Stomach smooth muscle (tissue), 2 donors: ENCODE measurements around the gene TMEM109.

ENCODE experiments used
- H3K27ac ChIP-seq: one replicate; pipeline ENCODE4 v1.7.0; 2013; ENCODE audit warnings: mild to moderate bottlenecking, low read length, inconsistent platforms
- H3K27me3 ChIP-seq, 2 donors: one replicate each; pipeline ENCODE4 v1.7.0; 2013; ENCODE audit warnings: low read length in 2 of 2; ENCODE audit not compliant: insufficient read depth in 2 of 2, control insufficient read depth in 1 of 2
- H3K36me3 ChIP-seq, 2 donors: one replicate each; pipeline ENCODE4 v1.7.0; 2013; ENCODE audit warnings: low read length in 2 of 2; ENCODE audit not compliant: control insufficient read depth in 2 of 2, insufficient read depth in 2 of 2
- H3K4me1 ChIP-seq: one replicate; pipeline ENCODE4 v1.7.0; 2013; ENCODE audit warnings: low read length; ENCODE audit not compliant: control insufficient read depth, insufficient read depth
- H3K4me3 ChIP-seq, 2 donors: one replicate each; pipeline ENCODE4 v1.7.0; 2013; ENCODE audit warnings: low read length in 2 of 2
- H3K9ac ChIP-seq, 2 donors: one replicate each; pipeline ENCODE4 v1.7.0; 2013; ENCODE audit warnings: low read length in 2 of 2, mild to moderate bottlenecking in 1 of 2
- H3K9me3 ChIP-seq, 2 donors: one replicate each; pipeline ENCODE4 v1.7.0; 2013; ENCODE audit warnings: low read length in 2 of 2; ENCODE audit not compliant: control insufficient read depth in 2 of 2
- donor health status: healthy.
- donor health status: Pancreatic carcinoma.

TMEM109 gene

GRCh38 chr11:60953781-60954180 lies 39.8 kb downstream of the TMEM109 start:
- H3K9me3 ChIP-seq, result no peaks in the 10 kb centered on the region
- H3K9ac ChIP-seq, result no peak overlapping the region
- H3K27me3 ChIP-seq, result no peaks in the 10 kb centered on the region
- H3K36me3 ChIP-seq, result no peaks in the 10 kb centered on the region
- no peak overlapping the region for H3K4me3 ChIP-seq
- H3K4me1 ChIP-seq, result peaks cover 25% of the 10 kb centered on the region
- no peak overlapping the region for H3K27ac ChIP-seq

DNA sequence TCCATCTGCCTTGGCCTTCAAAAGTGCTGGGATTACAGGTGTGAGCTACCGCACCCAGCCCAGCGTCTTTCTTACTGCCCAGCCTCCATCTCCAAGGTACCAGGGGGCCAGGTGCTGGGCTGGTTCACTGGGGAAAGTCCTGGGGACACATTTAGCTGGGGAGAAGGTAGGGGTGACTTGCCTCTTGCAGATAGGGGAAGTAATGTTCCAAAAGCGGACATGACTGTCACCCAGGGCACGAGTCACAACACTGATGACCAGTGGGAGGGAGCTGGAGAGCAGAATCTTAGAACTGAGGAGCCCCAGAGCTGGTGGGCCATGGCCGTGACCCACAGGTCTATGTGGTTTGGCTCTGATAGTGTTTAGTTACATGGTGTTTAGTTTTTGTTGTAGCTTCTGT lies 40.5 kb downstream of the TMEM109 start:
- H3K9me3 ChIP-seq, result no peaks in the 10 kb centered on the region
- no peak overlapping the region for H3K4me3 ChIP-seq
- no peak overlapping the region for H3K27ac ChIP-seq
- H3K27me3 ChIP-seq, result no peaks in the 10 kb centered on the region
- H3K4me1 ChIP-seq, result peaks cover 25% of the 10 kb centered on the region
- H3K9ac ChIP-seq, result no peak overlapping the region
- no peaks in the 10 kb centered on the region for H3K36me3 ChIP-seq

- peaks cover 0 to 2% of the 10 kb centered on the region in 2 donors for H3K27me3 ChIP-seq
- no peak overlapping the region for H3K9ac ChIP-seq
- no peak overlapping the region for H3K4me3 ChIP-seq
- H3K4me1 ChIP-seq, result peaks cover 21% of the 10 kb centered on the region
- no peak overlapping the region for H3K27ac ChIP-seq
- H3K9me3 ChIP-seq, result no peaks in the 10 kb centered on the region
- no peaks in the 10 kb centered on the region for H3K36me3 ChIP-seq
Observed at GRCh38 chr11:60955571-60955970, 41.6 kb downstream of the TMEM109 start.

DNA sequence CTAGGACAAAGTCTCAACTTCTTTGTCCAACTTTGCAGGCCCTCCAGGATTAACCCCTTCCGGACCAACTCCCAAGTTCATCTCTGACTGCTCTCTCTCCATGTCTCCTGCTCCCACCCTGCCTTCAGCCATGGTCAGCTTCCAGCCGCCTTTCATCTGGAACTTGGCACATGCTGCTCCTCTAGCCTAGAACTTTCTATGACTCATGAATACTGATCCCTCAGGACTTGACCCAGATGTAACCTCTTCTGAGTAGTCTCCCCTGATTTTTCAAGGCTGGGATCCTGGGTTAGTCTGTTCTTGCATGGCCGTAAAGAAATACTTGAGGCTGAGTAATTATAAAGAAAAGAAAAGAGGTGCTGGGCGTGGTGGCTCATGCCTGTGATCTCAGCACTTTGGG lies 43.2 kb downstream of the TMEM109 start:
- H3K9me3 ChIP-seq, result no peaks in the 10 kb centered on the region
- no peak overlapping the region for H3K4me3 ChIP-seq
- H3K27ac ChIP-seq, result no peak overlapping the region
- no peak overlapping the region for H3K9ac ChIP-seq
- H3K36me3 ChIP-seq, result no peaks in the 10 kb centered on the region
- H3K4me1 ChIP-seq, result peaks cover 9% of the 10 kb centered on the region
- H3K27me3 ChIP-seq, result peaks cover 0 to 2% of the 10 kb centered on the region in 2 donors

DNA sequence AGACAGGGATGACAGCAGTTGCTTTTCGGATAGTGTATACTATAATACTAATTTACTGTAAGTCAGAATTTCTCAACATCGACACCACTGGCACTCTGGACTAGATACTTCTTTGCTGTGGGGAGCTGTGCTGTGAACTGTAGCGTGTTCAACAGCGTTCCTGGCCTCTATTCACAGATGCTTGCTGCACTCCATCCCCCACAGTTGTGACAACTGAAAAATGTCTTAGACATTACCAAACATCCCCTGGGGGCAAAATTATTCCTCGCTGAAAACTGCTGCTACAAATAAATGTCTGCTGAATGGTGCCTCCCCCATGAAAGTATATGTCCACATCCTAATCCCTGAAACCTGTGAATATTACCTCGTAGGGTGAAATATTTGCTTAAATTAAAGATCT lies 45.5 kb downstream of the TMEM109 start:
- H3K4me3 ChIP-seq, result no peak overlapping the region
- H3K9me3 ChIP-seq, result no peaks in the 10 kb centered on the region
- peaks cover 3% of the 10 kb centered on the region for H3K4me1 ChIP-seq
- H3K27me3 ChIP-seq, result peaks cover 0 to 2% of the 10 kb centered on the region in 2 donors
- H3K9ac ChIP-seq, result no peak overlapping the region
- no peaks in the 10 kb centered on the region for H3K36me3 ChIP-seq
- H3K27ac ChIP-seq, result no peak overlapping the region

- Histone ChIP-seq H3K27me3 (peaks cover 0 to 2% of the 10 kb centered on the region in 2 donors), H3K4me1 (peaks cover 3% of the 10 kb centered on the region), H3K27ac (no peak overlapping the region), H3K9ac (no peak overlapping the region), H3K4me3 (no peak overlapping the region), H3K9me3 (no peaks in the 10 kb centered on the region), H3K36me3 (no peaks in the 10 kb centered on the region)
Observed at GRCh38 chr11:60960405-60960804, 46.4 kb downstream of the TMEM109 start.

GRCh38 chr11:60964801-60965200 lies 50.8 kb downstream of the TMEM109 start:
- Histone ChIP-seq H3K27me3 (peaks cover 0 to 2% of the 10 kb centered on the region in 2 donors), H3K9me3 (no peaks in the 10 kb centered on the region), H3K9ac (no peak overlapping the region), H3K4me1 (no peaks in the 10 kb centered on the region), H3K27ac (no peak overlapping the region), H3K36me3 (no peaks in the 10 kb centered on the region), H3K4me3 (no peak overlapping the region)

GRCh38 chr11:60966890-60967289 lies 52.9 kb downstream of the TMEM109 start:
- Histone ChIP-seq H3K36me3 (no peaks in the 10 kb centered on the region), H3K9ac (no peak overlapping the region), H3K27me3 (no peaks in the 10 kb centered on the region), H3K9me3 (no peaks in the 10 kb centered on the region), H3K4me3 (no peak overlapping the region), H3K4me1 (no peaks in the 10 kb centered on the region), H3K27ac (no peak overlapping the region)

- Histone ChIP-seq H3K9ac (no peak overlapping the region), H3K27me3 (no peaks in the 10 kb centered on the region), H3K9me3 (no peaks in the 10 kb centered on the region)
Observed at GRCh38 chr11:60968223-60968622, 54.3 kb downstream of the TMEM109 start.

GRCh38 chr11:60970369-60970774 lies 56.4 kb downstream of the TMEM109 start:
- Histone ChIP-seq H3K9me3 (no peaks in the 10 kb centered on the region), H3K4me1 (no peaks in the 10 kb centered on the region), H3K9ac (no peak overlapping the region), H3K4me3 (no peak overlapping the region), H3K27ac (no peak overlapping the region), H3K27me3 (no peaks in the 10 kb centered on the region), H3K36me3 (no peaks in the 10 kb centered on the region)

More at GRCh38 chr11:60968223-60968622, 54.3 kb downstream of the TMEM109 start:
- Histone ChIP-seq H3K27ac (no peak overlapping the region), H3K4me3 (no peak overlapping the region), H3K4me1 (no peaks in the 10 kb centered on the region), H3K36me3 (no peaks in the 10 kb centered on the region)

DNA sequence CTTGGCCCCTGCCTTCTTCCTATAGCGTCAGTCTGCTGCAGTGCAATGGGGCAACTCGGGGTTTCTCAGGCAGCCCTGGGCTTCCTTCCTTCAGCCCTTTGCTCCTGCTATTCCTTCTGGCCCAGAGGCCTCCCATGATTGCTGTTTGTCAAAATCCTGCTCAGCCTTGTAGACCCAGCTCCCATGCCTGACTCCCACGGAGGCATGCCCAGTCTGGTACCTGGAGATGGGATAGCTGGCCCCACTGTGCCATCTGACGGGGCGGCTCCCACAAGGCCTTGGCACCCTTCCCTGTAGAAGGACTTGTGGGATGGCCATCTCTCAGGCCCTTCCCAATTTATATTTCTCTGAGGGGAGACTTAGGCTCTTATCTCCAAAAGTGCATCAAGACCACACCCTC lies 56.9 kb downstream of the TMEM109 start:
- no peak overlapping the region for H3K9ac ChIP-seq
- no peaks in the 10 kb centered on the region for H3K27me3 ChIP-seq
- no peak overlapping the region for H3K27ac ChIP-seq
- no peaks in the 10 kb centered on the region for H3K9me3 ChIP-seq
- H3K4me3 ChIP-seq, result no peak overlapping the region
- no peaks in the 10 kb centered on the region for H3K4me1 ChIP-seq
- H3K36me3 ChIP-seq, result no peaks in the 10 kb centered on the region
